HepG2 (cell line): Measurements from ENCODE around the gene NPR3. TPM values are rescaled to one million over a fixed set of nuclear protein-coding genes. Genes with fewer than 3 reads are reported as not detected.

Experiments
- BCLAF1 ChIP-seq: fragments of 450-650 bp; IDR thresholded peaks from 2 replicates; pipeline ENCODE4 v1.6.1; 2017; ENCODE audit warnings: mild to moderate bottlenecking
- BORCS8-MEF2B ChIP-seq: sonication (generic); formaldehyde crosslinking; IDR thresholded peaks from 2 replicates; pipeline ENCODE4 v1.8.0; 2022; ENCODE audit warnings: mild to moderate bottlenecking, missing genetic modification reagents
- CHD2 ChIP-seq: IDR thresholded peaks from 2 replicates; pipeline ENCODE4 v1.6.1; 2011; ENCODE audit warnings: low read depth, low read length, improper control_type of control experiment
- CTCF ChIP-seq: sonication (generic); formaldehyde crosslinking; IDR thresholded peaks from 2 replicates; pipeline ENCODE4 v1.5.0; 2020; ENCODE audit warnings: mild to moderate bottlenecking, missing genetic modification reagents, moderate library complexity
- HES4 ChIP-seq: sonication (generic); formaldehyde crosslinking; IDR thresholded peaks from 2 replicates; pipeline ENCODE4 v1.9.0; 2021; ENCODE audit warnings: mild to moderate bottlenecking, missing genetic modification reagents, borderline replicate concordance
- KDM2A ChIP-seq: sonication (generic); formaldehyde crosslinking; IDR thresholded peaks from 2 replicates; pipeline ENCODE4 v1.4.0; 2020; ENCODE audit warnings: low read depth, missing genetic modification reagents, borderline replicate concordance
- NR3C1 ChIP-seq: sonication (generic); formaldehyde crosslinking; IDR thresholded peaks from 2 replicates; pipeline ENCODE4 v1.4.0; 2020; ENCODE audit warnings: missing genetic modification reagents
- REL ChIP-seq: sonication (generic); formaldehyde crosslinking; conservative IDR thresholded peaks from 2 replicates; pipeline ENCODE4 v1.8.0; 2022; ENCODE audit warnings: mild to moderate bottlenecking, missing genetic modification reagents, moderate library complexity
- SKIL ChIP-seq: sonication (generic); formaldehyde crosslinking; IDR thresholded peaks from 2 replicates; pipeline ENCODE4 v1.8.0; 2022; ENCODE audit warnings: missing genetic modification reagents, mild to moderate bottlenecking, moderate library complexity, borderline replicate concordance
- SMAD9 ChIP-seq: sonication (generic); formaldehyde crosslinking; IDR thresholded peaks from 2 replicates; pipeline ENCODE4 v1.5.1; 2020; ENCODE audit warnings: mild to moderate bottlenecking, missing genetic modification reagents
- SMC3 ChIP-seq: IDR thresholded peaks from 2 replicates; pipeline ENCODE4 v1.6.1; 2011; ENCODE audit warnings: low read length, improper control_type of control experiment
- STAG1 ChIP-seq: sonication (generic); formaldehyde crosslinking; IDR thresholded peaks from 2 replicates; pipeline ENCODE4 v1.4.0; 2020; ENCODE audit warnings: missing genetic modification reagents
- TP53 ChIP-seq: sonication (generic); formaldehyde crosslinking; conservative IDR thresholded peaks from 2 replicates; pipeline ENCODE4 v1.4.0; 2020; ENCODE audit warnings: missing genetic modification reagents
- ZNF598 ChIP-seq: sonication (generic); formaldehyde crosslinking; IDR thresholded peaks from 2 replicates; pipeline ENCODE4 v1.5.1; 2020; ENCODE audit warnings: mild to moderate bottlenecking, missing genetic modification reagents, borderline replicate concordance
- ZNF687 ChIP-seq: sonication (generic); formaldehyde crosslinking; IDR thresholded peaks from 2 replicates; pipeline ENCODE4 v1.5.1; 2020; ENCODE audit warnings: mild to moderate bottlenecking, missing genetic modification reagents, moderate library complexity
- polyA plus RNA-seq, 8 experiments: library from polyadenylated mRNA; depleted of rRNA in 3 of 8; stranded (reverse) in 7 of 8; unstranded in 1 of 8; fragments of >200 nt; fragmentation: Illumina TruSeq in 4 of 8; extraction: Trizol in 4 of 8; gene quantifications; 2 replicates each; pipeline versions ENCODE4 v1.2.1 to v1.2.3, GENCODE V29; 2011 to 2016; ENCODE audit warnings: low read depth in 4 of 8, missing spikeins in 1 of 8, mixed read lengths in 1 of 8; ENCODE audit not compliant: insufficient read depth in 1 of 8
- total RNA-seq, 5 experiments: library from RNA; depleted of rRNA; stranded (reverse); fragments of >200 nt; fragmentation: Illumina TruSeq; extraction: Trizol; gene quantifications; 2 replicates each; pipeline ENCODE4 v1.2.3, GENCODE V29; 2016; ENCODE audit warnings: low read depth in 1 of 5
- TF ChIP-seq, protein P1 (sequence below): sonication (generic); formaldehyde crosslinking; IDR thresholded peaks from 2 replicates; pipeline ENCODE4 v1.5.0; 2020; ENCODE audit warnings: missing genetic modification reagents, mild to moderate bottlenecking, borderline replicate concordance

NPR3 gene
- total and polyA plus RNA-seq, 2 of the 13 experiments (the other 11 are each of a cell fraction or from before 2014, with no cell fraction given): 0.01 TPM; not detected in 1

DNA sequence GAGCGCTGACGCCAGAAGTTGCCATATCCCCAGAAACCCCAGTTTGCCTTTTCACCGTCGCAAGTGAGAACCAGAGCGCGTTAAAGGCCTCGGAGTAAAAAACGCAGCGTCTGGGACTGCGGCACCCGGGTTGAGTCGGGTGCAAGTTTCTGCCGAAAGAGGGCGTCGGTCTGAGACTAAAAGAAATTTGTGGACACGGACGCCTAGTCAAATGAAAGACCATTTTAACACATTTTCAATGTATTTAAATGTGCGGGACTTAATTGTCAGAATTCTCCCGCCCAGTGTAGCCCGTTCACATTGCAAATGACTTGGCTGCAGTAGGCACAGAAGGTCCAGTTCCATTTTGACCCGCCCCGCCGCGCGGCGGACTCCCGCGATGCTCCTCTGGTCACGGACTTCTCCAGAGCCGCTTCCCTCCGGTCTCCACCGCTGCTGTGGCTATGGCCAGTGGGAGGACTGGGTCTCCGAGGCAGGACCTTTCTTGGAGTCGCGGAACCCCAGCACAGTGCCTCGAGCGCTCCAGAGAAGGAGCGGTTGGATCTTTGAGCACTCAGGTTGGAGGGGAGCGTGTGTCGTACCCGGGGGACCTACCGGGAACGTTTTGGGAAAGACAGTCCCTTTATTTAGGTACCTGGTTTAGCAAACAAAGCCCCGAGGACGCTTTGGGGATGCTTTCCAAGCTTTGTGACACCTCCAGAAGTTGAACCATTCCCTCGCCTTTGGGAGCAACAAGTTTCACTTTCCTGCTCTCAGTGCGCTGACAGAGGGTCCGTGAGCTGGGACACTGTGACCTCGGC lies 1.2 kb upstream of the NPR3 start (continued):
- no peak for TF ChIP-seq BCLAF1
- peak; percentile 53; the same call in 1 of the 2 replicates for TF ChIP-seq KDM2A (CRISPR knock-in tag)
- no peak for TF ChIP-seq REL (CRISPR knock-in tag)
- peak; percentile 46 for TF ChIP-seq STAG1
- no peak for TF ChIP-seq NR3C1
- TF ChIP-seq ZNF598 (CRISPR knock-in tag): peak; percentile 56; the same call in 1 of the 2 replicates
- no peak for TF ChIP-seq TP53 (CRISPR knock-in tag)
- TF ChIP-seq BORCS8-MEF2B (CRISPR knock-in tag): no peak
- TF ChIP-seq SMAD9 (CRISPR knock-in tag): no peak
- TF ChIP-seq CHD2: peak; percentile 91
- TF ChIP-seq SKIL: no peak
- TF ChIP-seq, protein P1, sequence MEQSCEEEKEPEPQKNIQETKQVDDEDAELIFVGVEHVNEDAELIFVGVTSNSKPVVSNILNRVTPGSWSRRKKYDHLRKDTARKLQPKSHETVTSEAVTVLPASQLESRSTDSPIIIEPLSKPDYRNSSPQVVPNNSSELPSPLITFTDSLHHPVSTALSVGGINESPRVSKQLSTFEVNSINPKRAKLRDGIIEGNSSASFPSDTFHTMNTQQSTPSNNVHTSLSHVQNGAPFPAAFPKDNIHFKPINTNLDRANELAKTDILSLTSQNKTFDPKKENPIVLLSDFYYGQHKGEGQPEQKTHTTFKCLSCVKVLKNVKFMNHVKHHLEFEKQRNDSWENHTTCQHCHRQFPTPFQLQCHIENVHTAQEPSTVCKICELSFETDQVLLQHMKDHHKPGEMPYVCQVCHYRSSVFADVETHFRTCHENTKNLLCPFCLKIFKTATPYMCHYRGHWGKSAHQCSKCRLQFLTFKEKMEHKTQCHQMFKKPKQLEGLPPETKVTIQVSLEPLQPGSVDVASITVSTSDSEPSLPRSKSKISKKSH (CRISPR knock-in tag): no peak
- no peak for TF ChIP-seq HES4 (CRISPR knock-in tag)
- TF ChIP-seq ZNF687 (CRISPR knock-in tag): peak; percentile 43
- peak; percentile 34; the same call in 1 of the 2 replicates for TF ChIP-seq SMC3
- TF ChIP-seq CTCF (CRISPR knock-in tag): peak; percentile 72
